Middle frontal gyrus (tissue), 1 donor: ENCODE measurements around the gene RMRP.
"Not testable (repeated sequence)": the region's sequence is repeated elsewhere in the genome, so short reads cannot be mapped to it uniquely, and the experiment has no call there.

Experiments
- DNase-seq: peaks from one replicate; pipeline ENCODE4 v3.0.0-alpha.2; 2015; ENCODE audit warnings: low spot score; ENCODE audit errors: extremely low spot score

RMRP gene

DNA sequence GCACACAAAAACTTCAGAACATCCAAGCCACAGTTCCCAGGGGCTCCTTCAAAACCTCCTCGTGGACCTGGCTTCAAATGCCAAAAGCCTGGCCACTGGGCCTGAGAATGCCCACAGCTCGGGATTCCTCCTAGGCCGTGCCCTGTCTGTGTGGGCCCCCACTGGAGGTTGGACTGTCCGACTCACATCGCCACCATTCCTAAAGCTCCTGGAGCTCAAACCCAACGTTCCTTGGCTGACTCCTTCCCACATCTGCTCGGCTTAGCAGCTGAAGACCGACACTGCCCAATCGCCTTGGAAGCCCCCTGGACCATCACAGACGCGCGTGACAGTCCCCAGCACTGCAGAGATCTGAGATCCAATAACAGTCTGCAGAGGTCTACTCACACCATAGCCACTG is 14.8 kb downstream of the RMRP start:
- DNase-seq = no peak

DNA sequence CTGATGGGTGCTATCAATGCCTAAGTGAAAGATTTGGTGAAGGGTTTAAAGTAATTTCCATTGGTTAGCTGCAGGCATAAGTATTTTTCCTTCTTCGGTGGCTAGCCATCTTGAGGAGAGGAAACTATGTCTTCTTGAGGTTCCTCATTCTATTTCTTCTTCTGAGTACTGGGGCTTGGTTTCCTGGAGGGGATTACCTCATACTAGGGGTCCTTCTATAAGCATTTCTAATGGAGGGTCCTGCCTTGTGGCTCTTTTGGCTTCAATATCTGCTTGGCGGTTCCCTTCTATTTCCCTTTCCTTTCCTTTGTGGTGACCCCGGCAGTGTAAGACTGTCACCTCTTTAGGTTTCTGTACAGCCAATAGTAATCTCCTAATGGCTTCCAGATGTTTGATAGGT is 16.3 kb downstream of the RMRP start:
- DNase-seq = not testable (repeated sequence)

DNA sequence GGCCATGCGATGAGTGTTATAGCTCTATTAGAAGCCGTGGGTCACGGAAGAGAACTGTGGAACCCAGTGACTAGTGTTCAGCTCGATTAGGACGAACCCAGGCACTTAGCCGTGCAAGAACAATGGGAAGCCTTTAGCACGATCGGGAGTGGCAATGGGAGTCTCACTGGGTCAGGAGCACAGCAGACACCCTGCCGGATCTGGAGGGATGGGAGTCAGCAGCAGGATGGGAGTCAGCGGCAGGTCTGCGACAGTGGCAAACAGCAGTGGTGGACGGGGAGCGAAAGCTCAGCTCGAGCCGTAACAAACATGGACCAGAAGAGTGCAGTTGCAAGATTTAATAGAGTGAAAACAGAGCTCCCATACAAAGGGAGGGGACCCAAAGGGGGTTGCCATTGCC is 17.4 kb downstream of the RMRP start:
- DNase-seq = not testable (repeated sequence)

DNA sequence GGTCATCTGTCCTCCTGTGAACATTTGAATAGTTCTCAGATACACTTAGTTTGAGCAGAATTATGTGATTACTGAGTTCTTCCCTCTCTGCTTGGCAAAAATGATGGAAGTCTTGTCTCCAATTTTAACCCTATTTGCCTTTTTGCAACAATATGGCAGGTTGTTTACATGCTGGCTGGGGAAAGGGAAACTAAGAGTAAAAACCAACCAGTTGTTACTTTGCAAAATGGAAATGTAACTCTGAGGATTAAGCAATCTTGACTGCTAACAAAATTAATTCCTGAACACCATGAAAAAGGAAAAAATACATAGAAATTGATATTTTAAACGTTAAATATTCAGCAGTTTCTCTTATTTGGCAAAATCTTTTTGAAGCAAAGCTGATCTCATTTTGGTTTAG is 18.2 kb downstream of the RMRP start:
- DNase-seq = no peak

DNA sequence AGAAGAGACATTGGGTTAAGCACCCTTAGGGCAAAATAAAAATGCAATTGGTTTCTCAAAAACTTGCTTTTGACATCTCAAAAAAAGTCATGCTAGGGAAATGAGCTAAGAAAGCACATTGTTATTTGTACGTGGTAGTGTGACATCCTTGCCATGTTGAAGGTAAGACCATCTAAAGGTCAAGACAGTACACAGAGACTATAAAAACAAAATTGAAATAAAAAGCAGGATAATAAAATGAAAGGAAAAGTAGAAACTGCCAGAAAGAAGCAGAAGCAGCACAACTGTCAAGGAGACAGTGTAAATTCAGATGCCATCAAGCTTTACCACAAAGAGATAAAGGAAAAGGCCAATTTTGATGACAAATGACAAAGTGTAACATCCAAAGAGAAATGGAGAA is 18.6 kb downstream of the RMRP start:
- DNase-seq = not testable (repeated sequence)

DNA sequence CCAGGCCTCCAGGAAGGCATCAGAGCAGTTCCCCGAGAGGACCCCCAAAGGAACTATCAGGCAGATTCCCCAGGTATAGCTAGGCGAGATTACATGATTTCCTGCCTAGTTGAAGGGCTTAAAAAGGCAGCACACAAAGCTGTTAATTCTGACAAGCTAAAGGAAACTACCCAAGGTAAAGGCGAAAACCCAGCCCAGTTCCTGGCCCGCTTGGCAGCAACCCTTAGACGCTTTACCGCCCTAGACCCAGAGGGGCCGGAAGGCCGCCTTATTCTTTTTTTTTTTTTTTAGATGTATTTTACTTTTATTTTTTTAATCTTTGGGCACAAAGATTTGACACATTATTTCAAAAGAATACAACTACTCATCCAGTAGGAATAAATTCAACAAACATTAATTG is 19.1 kb downstream of the RMRP start:
- not testable (repeated sequence) for DNase-seq

DNA sequence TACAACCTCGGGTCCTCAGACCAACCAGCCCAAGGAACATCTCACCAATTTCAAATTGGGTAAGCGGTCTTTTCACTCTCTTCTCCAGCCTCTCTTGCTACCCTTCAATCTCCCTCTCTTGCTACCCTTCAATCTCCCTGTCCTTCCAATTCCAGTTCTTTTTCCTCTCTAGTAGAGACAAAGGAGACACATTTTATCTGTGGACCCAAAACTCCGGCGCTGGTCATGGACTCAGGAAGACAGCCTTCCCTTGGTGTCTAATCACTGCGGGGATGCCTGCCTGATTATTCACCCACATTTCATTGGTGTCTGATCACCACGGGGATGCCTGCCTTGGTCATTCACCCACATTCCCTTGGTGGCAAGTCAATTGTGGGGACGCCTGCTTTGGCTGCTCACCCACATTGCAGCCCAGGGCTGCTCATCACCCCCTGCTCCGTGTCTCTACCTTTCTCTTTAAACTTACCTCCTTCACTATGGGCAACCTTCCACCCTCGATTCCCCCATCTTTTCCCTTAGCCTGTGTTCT is 20.3 kb downstream of the RMRP start:
- DNase-seq = not testable (repeated sequence)

DNA sequence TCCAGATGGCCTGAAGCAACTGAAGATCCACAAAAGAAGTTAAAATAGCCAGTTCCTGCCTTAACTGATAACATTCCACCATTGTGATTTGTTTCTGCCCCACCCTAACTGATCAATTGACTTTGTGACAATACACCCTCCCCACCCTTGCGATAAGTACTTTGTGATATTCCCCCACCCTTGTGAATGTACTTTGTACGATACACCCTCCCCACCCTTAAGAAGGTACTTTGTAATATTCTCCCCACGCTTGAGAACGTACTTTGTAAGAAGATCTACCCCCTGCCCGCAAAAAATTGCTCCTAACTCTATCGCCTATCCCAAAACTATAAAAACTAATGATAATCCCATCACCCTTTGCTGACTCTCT is 21.0 kb downstream of the RMRP start:
- not testable (repeated sequence) for DNase-seq

DNA sequence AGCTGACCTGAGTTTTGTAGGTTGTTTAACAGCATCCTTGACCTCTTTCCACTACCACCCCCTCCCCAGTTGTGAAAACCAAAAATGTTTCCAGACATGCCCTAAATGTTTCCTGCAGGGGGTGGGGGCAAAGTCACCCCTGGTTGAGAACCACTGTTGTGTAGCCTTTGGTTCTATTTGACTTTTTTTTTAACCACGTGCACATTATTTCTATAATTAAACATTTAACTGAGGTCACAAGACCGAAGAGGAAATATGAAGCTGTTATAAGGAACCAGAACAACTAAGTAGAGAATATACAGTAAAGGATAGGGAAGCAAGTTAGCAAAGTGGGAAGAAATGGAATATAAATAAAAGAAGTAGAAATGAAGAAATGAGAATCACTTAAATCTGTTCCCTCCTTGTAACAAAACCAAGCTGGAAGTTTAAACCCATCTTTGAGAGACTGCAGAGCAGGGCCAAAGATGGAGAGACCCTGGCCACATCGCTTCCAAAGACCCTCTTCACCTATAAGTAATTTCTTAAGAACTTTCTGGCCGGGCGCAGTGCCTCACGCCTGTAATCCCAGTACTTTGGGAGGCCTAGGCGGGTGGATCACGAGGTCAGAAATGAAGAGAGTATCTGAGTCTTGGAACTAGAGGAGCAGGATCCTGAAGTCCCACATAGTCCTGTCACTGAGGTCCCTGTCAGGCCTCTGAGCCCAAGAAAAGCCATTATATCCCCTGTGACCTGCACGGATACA is 21.5 kb downstream of the RMRP start:
- no peak for DNase-seq

DNA sequence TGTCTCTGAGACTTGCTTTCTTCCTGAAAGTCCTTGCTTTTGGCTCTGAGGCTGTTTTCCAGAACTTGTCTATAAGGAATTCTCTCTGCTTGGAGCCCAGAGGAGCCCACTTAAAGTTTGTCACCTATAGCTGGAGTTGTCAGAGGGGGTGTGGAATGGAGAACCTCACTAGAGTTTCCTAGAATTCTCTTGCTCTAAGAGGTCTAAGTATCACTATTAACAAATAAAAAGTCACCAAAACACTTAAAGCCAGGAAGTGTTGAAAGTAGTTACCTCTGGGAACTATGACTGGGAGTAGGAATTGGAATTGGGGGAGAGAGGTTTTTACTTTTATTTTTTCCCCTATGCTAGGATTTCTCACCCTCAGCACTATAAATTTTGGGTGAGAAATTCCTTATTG is 22.1 kb downstream of the RMRP start:
- DNase-seq = no peak

DNA sequence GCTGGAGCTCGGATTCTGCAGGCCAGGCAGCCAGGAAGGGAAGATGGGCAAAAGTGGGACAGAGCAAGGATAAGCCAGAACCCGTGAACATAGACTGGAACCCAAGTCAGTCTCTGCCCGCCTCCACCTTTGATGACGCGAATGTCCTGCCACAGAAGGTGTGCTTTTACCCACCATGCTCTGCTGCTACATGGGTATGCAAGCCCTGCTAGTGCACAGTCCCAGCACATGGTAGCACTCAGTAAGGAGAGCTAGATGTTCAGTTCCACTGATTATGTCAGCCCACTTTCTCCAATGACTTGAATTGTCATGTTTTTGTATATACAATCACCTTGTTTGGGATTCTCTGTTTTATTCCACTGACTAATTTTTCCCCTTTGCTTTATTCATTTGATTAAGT is 28.2 kb downstream of the RMRP start:
- no peak for DNase-seq

DNA sequence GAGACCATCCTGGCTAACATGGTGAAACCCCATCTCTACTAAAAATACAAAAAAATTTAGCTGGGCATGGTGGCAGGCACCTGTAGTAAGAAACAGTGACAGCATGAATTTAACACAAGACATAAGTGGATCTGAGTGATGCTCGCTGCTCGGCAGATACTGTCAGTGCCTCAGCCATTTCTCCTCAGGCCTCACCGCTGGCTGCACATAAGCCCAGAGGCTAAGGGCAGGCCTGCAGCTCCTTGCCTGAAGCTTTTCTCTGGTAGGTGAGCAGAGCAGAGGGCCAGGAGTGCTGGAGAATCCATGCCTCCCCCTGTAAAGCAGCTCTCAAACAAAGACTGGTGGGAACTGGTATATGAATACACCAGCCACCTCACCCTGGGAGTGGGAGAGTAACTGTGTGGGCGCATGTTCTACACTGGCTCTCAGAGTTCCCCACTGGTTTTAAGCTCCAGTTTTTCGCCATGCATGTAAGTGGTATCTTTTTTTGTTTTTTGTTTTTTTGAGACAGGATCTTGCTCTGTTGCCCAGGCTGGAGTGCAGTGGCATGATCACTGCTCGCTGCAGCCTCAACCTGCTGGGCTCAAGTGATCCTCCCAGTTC is 29.3 kb downstream of the RMRP start:
- DNase-seq = no peak

DNA sequence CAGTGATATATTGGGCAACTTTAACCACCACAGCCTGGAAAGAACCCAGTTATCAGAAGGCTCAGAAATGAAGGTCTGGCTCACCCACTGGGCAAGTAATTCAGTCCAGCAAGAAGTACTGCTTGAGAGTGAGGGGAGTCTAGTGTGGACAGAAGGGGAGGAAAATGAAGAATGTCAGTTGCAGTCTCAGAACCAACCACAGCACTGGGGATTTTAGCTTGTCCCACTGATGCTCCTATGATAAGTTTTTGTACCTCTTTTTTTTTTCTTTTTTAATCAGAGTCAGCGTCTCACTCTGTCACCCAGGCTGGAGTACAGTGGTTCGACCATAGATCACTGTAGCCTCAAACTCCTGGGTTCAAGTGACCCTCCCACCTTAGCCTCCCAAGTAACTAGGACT is 30.2 kb downstream of the RMRP start:
- no peak for DNase-seq

DNA sequence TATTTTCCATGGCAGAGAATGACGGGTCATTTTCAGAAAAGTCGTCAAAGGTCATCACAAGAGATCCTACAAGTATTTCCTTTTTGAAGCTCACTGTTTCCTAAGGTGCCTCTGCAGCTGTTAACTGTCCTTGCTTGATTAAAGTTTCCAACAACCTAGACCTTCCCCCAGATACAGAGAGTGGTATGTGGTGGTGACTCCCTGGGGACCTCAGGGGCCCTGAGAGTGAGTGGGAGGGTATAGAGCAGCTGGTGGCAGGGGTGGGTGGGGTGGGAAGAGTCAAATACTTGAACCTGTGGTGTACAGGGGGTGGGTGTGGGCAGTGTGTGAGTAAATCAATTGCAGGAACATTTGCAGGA is 38.0 kb downstream of the RMRP start:
- DNase-seq = no peak

DNA sequence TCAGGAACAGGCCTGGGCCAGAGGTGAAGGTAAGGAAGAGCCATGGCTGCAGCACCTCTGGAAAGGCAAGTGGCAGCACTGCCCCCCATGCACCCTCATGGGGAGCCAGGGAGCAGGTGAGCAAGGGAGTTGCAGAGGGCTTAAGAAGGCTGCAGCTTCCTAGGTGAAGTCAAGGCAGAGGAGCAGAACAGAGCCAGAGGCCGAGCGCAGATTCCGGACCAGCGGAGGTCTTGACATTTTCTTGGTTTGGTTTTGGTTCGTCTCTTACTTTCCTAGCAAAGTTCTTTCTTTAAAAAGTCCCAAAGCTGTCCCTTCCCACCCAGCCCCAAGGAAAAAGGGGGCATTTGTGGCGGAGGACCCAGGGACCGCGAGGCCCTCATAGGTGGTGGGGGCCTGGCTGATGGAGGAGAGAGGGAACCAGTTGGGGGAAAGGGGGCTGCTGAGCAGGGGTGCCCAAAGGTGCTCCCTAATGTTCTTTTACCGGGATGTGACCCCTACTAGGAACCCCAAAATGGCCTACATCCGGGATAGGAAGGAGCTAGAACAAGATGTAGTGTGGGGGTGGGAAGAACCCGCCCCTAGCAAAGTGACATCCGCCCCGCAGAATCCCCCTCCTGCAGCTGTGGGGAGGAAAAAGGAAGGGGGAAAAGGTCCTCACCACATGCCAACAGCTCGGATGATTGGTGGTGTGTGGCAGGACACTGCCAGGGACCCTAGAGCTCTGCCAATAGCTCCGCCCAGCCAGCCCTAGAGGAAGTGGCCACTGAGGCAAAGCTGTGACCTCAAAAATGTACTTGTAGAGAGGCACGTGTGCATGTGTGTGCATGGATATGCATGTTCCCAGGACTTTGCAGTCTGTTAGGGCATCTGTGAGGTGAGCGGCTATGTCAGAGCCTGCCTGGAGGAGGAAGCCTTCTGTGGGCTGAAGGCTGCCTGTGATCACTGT is 38.7 kb downstream of the RMRP start:
- no peak for DNase-seq

DNA sequence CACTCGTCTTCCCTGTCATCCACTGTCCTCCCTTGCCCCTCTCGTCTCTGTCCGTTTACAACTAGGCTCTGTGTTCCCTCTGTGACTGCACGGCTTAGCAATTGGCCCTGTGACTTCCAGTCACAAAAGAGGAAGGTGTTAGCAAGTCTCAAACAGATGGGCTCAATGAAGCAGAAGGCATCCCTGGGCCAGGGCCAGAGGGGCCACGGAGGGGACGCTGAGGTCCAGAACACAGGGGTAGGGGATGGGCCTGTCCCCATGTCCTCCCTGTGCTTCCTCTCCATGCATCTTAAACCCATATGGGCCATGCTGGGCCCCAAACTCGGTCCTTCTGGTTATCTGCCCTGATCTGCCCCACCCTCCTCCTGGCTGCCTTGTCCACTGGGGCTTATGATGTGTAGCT is 39.5 kb downstream of the RMRP start, which contains the start of gene CD72:
Gene CD72, minus strand, starts transcription at position 89 of the 403 bp plus-strand sequence. CDS start 110 bp downstream, outside the sequence.
- no peak for DNase-seq

DNA sequence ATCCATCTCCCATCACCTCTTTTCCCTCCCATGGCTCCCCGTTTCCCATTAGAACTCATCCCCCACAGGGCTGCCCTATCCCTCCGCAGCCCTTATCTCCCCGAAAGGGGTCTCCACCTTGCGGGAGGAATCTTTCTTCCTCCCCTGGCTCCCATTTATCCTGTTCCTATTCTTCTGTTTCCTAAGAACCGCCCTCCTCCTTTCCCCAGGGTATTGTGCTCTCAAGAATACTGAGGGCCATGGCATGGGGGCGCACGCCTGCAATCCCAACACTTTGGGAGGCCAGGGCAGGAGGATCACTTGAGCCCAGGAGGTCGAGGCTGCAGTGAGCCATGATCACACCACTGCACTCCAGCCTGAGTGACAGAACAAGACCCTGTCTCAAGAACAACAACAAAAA is 40.3 kb downstream of the RMRP start:
- DNase-seq = no peak

DNA sequence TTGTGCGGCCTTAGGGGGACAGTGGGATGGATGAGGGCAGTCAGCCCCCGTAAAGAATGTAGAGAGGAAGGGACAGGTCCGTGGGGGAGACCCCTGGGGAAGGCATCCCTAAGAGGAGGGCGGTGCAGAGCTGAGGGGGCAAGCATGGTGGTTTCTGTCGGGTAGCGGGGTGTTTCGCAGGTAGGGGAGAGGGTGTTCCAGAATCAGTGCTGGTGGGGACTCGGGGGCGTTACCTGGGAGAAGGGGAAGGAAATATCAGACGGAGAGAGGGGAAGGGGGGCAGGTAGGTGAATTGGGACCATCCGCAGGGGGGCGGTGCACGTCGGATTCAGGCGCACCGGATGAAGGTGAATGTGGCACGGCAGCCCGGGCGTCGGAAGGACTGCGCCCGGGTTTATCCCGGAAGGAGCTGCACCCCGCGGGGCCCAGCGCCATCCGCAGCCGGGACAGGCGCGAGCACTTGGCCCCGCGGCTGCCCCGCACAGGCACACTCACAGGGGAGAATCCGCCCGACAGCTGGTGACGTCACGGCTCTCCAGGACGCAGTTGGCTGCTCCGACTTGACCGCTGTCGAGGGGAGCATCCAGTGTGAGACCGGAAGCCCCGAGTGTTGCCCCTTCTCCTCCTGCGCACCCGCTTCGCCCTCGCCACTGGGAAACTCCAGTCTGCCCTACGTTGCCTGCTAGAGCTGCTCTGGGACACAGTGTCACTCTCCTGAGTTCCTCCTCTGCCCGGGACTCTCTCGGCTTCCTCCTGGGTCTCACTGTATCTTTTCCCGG is 40.9 kb downstream of the RMRP start:
- no peak for DNase-seq

DNA sequence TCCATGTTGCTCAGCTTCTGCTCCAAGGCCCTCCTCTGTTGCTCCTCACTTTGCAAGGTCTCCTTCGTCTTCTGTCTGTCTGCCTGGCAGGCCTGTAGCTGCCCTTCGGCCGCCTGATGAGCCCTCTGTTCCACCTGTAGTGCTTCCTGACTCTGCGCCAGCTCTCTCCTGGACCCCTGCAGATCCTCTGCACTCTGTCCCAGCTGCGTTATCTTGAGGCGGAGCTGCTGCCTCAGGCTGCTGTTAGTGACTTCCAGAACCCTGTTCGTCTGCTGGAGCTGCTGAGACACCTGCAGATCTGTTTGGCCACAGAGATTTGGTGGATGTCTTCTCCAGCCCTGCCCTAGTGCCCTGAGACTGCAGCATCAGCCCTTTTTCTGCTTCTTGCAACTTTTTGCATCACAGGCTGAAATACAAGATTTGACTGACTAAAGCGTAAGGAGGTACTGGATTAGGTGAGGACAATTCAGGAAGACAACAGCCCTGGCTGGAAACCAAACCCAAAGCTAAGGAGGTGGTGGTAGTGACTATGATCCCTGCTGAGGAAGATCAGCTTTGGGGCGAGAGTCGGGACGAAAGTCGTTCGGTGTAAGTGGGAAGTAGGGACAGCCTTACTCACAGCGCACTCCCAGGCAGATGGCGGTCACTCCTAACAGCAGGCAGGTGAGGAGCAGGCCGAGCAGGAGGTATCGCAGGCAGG is 41.7 kb downstream of the RMRP start:
- DNase-seq = no peak

DNA sequence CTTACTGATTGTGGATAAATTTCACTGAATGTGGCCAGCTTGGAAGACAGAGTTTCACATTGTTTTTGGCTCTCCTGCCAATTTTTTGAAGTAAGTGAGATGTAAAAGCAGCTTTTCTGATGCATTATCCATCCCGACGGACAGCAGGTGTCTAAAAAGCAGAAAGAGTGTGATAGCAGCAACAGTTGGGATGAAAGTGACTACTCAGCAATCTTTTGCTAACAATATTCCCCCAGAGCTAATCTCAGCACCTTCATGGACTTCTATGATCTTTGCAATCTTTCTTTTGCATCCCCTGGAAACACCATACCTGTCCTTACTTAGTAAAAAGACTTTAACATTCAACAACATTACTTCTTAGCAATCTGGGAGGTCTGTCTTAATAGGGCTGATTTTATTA is 45.0 kb downstream of the RMRP start:
- DNase-seq = no peak

DNA sequence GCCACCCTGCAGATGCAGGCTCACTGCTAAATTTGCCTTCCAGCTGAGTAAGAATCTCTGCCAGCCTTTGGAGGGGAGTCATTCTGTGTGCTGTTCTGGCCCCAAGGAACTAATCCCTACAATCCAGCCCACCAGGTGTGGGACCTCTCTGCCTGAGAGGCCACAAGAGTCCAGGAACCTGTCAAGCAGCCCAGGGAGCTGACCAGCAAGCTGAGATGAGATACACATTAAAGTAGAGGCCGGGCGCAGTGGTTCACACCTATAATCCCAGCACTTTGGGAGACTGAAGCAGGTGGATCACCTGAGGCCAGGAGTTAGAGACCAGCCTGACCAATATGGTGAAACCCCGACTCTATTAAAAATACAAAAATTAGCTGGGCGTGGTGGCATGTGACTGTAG is 45.8 kb downstream of the RMRP start:
- DNase-seq = not testable (repeated sequence)
